Frontal cortex (tissue), 4 donors: ENCODE data around the gene DENND1C. TPM values are rescaled to one million over a fixed set of nuclear protein-coding genes. Genes with fewer than 3 reads are reported as not detected.
"Not testable (repeated sequence)": the region's sequence is repeated elsewhere in the genome, so short reads cannot be mapped to it uniquely, and the experiment has no call there.

ENCODE experiments used
- DNase-seq, 2 donors: peaks; one replicate each; pipeline ENCODE4 v3.0.0; 2012; ENCODE audit warnings: low spot score in 2 of 2
- FAIRE-seq: peaks from 2 replicates; lab custom pipeline; 2012; peaks lifted over from hg19 to GRCh38; lab: Jason Lieb, UNC
- total RNA-seq: library from RNA; depleted of rRNA; stranded (reverse); fragments of >200 nt; gene quantifications from one replicate; pipeline ENCODE4 v1.2.3, GENCODE V29; 2014
- donor health status: control.
- donor health status: control.
- donor health status: control.

DENND1C gene
- total RNA-seq, 1 donor from 2014 or later: not detected

DNA sequence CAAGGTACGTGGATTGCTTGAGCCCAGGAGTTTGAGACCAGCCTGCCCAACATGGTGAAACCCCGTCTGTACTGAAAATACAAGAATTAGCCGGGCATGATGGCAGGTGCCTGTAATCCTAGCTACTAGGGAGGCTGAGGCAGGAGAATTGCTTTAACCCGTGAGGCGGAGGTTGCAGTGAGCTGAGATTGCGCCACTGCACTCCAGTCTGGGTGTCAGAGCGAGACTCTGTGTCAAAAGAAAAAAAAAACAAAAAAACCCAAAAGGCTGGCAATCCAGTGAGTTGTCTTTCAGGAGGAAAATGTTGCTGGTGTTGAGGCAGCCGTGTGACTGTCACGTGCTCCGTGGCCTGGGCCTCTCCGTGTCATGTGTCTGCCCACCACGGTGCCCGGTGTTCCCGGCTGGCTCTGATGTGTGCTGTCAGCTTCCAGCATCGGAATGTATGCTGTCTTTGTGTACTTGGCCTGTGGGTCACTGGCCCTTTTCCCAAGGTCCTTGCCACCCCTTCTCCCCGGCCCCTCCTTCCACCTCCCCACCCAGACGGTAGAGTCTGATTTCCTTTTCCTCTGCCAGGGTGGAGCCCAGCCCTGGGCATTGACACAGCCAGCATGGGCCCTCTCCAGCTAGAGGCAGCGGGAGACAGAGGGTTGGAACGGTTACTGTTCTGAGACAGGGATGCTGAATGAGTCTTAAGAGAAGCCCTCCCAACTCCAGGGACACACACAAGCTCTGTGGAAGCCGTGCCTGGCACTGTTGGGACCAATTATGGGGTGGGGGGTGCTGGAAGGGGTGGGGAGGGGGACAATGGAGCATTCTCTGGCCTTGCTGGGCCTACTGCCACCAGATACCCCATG is 27.8 kb upstream of the DENND1C start:
- DNase-seq: peak in 1 of 2 donors; percentile 70
- no peak for FAIRE-seq

DNA sequence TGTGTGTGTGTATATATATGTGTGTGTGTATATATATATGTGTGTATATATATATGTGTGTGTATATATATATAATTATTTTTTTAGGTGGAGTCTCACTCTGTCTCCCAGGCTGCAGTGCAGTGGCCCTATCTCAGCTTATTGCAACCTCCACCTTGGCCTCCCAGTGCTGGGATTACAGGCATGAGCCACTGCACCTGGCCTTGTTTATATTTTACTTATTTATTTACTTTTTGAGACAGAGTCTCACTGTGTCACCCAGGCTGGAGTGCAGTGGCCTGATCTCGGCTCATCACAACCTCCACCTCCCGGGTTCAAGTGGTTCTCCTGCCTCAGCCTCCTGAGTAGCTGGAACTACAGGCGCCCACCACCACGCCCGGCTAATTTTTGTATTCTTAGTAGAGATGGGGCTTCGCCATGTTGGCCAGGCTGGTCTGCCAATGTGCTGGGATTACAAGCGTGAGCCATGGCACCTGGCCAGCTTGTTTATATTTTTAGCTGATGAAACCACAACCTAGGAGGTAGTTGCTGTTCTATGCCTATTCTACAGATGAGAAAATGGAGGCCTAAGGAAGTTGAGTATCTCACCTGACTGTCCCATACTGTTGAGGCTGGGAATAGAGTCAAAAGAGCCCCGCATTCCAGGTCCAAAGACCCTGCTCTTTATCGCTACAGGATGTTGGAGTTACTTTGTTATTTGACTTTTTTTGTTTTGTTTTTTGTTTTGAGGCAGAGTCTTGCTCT is 26.6 kb upstream of the DENND1C start:
- not testable (repeated sequence) for FAIRE-seq, DNase-seq

DNA sequence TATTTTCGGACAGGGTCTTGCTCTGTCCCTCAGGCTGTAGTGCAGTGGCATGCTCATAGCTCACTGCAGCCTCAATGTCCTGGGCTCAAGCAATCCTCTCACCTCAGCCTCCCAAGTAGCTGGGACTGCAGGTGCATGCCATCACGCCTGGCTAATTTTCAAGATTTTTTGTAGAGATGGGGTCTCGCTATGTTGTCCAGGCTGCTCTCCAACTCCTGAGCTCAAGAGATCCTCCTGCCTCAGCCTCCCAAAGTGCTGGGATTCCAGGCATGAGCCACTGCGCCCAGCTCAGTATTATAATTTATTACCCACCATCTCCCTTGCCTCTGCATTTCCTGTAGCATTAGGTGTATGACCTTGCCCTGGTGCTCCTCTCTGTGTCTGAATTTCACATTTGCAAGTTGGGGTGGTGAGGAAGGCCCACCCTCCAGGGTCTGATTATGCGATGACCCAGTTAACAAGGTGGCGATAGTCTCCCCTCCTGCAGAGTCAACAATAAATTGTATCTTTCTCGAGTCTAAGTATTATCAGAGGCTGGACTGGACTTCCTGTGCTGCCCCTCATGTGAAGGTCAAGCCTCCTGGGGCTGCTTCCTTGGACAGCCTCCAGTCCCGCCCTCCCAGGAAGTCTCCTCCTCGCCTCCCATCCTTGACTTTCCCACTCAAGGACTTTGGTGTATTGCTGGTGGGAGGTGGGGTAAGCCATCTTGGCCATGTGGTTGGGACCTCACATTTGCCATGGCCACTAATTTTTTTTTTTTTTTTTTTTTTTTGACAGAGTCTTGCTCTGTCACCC is 22.0 kb upstream of the DENND1C start:
- FAIRE-seq (no peak), DNase-seq (no peak)

DNA sequence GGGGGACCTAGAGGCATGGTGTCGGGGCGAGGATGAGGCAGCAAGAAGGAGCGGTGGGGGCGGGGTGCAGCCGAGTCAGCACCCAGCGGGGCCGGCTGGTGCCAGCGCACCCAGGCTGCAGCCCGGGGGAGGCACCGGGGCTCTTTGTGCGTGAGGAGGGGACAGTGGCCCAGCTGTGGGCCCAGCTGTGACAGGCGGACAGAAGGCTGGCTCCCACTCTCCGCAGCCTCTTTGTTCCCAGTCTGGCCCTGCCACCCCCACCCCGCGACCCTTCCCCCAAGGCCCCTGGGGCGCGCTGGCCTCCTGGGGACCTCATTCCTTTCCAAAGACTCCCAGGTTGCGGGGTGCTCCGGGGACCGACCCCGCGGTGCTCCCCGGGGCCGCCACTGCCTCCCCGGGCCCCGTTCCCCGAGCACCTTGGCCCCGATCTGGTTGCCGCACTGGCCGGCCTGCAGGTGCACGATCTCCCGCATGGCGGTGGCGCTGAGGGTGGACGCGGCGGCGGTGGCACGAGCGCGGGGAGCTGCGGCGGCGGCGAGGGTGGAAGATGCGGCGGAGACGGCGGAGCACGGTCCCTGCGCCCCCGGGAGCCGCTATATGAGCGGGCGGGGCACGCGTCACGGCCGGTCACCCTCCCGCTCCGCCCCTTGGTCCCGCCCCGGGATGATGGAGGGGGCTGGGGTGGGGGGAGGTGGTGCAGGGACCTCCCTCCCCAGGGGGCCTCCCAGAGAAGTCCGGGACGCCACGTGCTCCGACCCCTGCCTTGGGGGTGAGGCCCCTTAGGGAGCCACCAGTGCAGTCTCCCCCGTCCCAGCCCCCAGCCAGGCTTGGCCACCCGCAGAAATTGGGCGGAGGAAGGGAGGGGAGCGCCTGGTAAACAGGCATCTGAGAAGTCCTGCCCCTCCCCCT is 20.4 kb upstream of the DENND1C start, which contains the start of gene TUBB4A:
Gene TUBB4A (minus strand): TSS at position 570 of the 909 bp plus-strand sequence. CDS start 97 bp downstream, at position 473.
- DNase-seq: peak; percentile 89 to 95
- no peak for FAIRE-seq

DNA sequence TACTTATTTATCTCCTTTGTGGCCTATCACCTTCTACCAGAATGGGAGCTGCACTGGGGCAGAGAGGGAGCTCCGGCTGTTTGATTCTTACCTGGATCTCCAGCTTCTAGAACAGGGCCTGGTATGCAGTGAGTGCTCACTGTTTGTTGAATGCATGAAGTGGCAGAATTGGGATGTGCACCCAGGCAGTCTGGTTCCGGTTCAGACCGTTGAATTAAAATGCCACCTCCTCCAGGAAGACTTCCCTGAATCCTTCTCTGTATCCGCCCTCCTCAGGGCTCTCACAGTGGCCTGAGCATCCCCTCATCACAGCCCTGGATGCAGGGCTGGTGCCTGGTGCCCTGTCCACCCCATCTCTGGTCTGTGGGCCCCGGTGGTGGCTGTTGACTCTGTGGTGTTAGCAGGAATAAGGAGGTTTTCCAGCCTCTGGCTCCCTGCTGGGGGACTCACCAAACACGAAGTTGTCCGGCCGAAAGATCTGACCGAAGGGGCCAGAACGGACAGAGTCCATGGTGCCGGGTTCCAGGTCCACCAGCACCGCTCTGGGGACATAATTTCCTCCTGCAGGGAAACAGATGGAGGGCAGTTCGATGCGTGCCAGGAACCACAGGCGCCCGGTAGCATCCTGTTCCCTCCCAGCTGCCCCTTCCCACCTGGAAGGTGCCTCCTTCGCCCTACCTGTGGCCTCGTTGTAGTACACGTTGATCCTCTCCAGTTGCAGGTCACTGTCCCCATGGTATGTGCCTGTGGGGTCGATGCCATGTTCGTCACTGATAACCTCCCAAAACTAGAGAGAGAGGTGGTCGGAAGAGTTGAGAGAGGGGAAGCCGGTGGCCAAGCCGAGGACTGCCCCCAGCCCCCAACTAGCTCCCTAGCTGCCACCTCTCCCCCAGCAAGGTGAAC is 19.5 kb upstream of the DENND1C start:
- FAIRE-seq: no peak
- DNase-seq: no peak

DNA sequence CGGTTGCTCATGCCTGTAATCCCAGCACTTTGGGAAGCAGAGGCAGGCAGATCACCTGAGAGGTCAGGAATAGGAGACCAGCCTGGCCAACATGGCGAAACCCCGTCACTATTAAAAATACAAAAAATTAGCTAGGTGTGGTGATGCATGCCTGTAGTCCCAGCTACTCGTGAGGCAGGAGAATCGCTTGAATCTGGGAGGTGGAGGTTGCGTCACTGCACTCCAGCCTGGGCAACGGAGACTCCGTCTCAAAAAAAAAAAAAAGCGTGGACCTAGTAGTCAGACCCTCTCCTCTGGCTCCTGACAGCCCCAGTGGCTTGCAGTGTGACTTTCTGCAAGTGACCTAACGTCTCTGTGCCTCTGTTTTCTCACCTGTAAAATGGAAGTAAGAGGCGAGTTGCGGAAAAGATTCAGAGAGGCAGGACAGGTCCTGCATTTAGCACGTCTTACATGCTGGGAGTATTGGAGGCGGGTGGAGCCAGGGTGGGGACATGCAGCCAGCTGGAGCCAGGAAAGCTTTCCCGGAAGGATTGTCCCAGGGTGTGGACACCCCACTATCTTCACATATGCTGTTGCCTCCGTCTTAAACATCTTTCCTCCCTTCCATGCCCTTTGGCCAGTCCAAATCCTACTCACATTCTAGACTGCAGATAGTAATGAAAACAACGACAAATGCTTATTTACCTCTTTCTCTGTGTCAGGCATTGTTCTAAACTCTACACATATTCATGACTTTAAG is 17.6 kb upstream of the DENND1C start:
- no peak for DNase-seq
- no peak for FAIRE-seq

DNA sequence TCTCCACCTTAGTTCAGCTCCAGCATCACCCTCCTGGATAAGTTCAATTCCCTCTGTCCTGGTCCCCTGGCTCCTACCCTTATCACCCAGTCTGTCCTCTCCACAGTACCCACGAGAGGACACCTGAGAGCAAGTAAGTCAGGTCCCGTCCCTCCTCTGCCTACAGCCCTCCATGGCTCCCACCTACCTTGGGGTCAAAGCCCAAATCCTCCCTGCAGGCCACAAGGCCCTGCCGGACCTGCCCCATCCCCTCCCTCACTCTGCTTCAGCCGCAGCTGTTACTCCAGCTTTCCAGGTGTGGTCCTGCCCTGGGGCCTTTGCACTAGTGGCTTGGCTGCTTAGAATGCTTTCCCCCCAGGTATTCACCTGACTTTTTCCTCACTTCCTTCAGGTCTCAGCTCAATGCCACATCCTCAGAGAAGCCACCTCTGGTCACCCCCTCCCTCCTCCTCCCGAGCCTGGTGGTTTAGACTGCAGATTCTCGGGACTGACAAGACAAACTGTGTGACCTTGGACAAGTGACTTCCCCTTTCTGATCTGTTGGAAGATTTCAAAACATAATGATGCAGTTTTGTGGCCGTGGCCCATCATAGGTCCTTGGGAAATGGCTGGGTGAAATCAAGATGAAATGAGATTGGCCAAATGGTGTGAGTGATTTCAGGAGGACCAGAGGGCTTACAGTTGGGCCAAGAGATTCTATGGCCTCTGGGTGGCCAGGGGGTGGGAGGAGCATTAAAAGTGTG is 16.9 kb upstream of the DENND1C start:
- no peak for DNase-seq

DNA sequence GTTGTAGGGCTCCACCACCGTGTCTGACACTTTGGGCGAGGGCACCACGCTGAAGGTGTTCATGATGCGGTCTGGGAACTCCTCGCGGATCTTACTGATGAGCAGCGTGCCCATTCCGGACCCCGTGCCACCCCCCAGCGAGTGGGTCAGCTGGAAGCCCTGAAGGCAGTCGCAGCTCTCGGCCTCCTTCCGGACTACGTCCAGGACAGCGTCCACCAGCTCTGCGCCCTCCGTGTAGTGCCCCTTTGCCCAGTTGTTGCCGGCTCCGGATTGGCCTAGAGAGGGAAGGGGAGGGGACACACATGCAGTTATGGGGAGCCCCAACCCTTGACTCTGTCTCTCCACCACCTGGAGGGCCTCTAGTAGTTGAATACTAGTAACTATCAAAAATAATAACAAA is 14.4 kb upstream of the DENND1C start:
- FAIRE-seq: no peak
- DNase-seq: no peak

More for the DNA sequence above, 16.9 kb upstream of the DENND1C start:
- no peak for FAIRE-seq

DNA sequence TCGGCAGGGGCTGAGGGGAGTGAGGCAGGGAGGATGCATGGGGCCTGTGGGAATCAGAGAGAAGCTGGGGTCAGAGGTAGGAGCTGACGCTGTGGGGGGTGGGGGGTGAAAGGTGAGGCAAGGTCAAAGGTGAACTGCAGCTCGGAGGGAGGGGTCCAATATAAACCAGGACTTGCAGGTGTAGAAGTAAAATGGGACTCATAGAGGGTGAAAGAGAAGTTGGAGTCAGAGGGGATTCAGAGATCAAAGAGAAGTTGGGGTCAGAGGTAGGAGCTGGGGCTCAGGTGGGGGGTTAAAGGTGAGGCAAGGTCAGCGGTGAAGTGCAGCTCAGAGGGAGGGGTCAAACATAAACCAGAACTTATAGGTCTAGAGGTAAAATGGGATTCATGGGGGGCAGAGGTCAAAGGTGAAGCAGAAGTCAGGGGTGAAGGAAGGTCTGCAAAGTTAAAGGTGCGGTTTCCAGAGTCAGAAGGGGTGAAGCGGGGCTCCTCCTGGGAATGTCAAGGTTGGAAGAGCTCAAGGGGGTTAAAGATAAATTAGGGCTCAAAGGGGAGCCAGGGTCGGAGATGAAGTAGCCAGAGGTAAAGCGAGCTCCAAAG is 12.9 kb upstream of the DENND1C start:
- DNase-seq (no peak), FAIRE-seq (no peak)

DNA sequence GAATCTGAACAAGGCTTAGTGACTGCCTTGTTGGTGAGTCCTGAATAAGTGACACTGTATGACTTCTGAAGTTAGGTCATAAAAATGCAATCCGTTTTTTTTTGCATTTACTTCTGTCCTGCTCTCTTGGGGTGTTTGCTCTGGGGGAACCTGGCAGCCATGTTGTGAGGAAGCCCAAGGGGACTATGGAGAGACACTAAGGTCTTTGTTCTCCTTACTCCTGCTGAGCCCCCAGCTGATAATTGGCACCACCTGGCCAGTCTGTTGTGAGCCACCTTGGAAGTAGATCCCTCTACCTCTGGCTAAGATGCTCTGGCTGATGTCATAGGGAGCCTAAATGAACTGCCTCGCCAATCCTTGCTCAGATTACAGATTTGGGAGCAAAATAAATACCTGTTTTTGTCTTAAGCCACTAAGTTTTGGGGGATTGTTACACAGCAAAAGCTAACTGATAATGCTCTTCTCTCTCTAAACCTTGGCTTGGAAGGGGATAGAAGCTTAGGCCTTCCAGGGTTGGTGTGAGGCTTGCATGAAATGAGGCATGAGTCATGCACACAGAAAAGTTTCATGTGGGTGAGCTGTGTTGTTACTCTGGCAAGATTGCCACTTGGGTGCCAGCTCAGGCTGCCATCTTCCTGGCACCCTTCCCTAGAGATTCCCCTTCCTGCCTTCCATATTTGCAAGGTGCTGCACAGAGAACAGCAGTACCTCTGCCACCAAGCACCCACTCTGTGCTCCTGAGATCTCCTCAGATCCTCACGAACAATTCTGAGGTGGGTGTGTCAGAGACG is 10.4 kb upstream of the DENND1C start:
- DNase-seq (no peak), FAIRE-seq (no peak)

DNA sequence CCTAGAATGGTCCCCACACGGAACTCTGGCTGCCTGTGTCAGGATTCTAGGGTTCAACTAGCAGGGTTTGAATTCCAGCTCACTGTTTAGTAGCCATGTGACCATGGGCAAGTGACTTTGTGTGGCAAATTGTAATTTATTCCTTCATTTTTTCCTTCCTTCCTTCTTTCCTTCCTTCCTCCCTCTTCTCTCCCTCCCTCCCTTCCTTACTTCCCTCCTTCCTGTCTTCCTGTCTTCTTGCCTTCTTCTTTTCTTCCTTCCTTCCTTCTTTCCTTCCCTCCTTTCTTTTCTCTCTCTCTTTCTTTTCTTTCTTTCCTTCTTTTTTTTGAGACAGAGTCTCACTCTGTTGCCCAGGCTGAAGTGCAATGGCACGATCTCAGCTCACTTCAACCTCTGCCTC is 8.5 kb upstream of the DENND1C start:
- no peak for DNase-seq
- FAIRE-seq: no peak

DNA sequence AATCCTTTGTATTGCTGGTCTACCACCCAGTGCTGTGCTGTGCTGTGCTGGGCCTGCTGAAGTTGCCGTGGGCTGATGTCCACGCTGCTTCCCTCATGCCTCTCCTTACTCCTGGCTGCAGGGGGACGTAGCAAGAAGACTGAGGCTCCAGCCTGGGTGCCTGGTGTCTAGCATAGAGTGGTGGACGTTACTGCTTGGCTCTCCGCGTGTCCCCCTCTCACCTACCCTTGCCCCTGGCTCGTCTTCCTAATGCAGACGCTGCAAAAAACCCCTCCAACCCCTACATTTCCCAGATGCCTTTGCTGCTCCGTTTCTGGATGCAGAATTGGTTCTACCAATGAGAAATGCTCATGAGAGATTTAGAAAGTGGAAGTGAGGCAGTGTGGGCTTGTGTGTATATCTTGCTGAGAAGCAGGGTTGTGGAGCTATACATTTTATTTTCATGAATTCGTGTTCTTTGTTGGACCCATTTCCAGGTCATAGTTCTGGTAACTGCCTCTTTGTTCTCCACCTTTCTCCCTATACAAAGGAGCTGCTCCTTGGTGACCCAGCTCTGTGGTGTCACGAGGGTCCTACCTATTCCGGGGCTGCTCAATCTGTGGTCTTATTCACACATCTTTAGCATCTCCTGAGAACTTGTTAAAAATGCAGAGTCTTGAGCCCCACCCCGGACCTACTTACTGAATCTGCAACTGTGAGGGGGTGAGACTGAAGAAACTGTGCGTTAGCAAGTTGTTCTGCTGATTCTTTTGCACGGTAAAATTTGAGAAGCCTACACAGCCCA is 7.9 kb upstream of the DENND1C start:
- no peak for DNase-seq
- no peak for FAIRE-seq

DNA sequence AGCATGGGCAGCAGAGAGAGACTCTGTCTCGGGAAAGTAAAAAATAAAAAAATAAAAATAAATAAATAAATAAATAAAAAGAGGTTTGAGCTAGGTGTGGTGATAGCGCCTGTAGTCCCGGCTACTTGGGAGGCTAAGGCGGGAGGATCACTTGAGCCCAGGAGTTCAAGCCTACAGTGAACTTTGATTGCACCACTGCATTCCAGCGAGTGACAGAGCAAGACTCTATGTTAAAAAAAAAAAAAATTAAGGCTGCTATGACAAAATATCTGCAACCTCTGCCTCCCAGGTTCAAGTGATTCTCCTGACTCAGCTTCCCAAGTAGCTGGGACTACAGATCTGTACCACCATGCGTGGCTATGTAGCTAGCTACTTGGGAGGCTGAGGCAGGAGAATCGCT is 3.2 kb upstream of the DENND1C start:
- FAIRE-seq: no peak

DNA sequence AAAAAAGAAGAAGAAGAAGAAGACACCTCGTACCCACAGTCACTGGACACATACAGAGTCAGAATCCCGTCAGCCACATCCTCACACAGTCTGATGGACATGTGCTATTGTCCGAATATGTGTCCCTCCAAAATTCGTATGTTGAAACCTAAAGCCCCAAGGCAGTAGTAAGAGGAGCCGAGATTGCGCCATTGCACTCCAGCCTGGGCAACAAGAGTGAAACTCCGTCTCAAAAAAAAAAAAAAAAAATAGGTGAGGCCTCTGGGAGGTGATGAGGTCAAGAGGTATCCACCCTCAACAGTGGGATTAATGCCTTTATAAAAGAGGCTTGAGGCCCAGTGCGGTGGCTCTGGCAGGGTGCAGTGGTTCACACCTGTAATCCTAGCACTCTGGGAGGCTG is 2.6 kb upstream of the DENND1C start:
- FAIRE-seq (no peak), DNase-seq (no peak)

More for the DNA sequence above, 3.2 kb upstream of the DENND1C start:
- DNase-seq: no peak

DNA sequence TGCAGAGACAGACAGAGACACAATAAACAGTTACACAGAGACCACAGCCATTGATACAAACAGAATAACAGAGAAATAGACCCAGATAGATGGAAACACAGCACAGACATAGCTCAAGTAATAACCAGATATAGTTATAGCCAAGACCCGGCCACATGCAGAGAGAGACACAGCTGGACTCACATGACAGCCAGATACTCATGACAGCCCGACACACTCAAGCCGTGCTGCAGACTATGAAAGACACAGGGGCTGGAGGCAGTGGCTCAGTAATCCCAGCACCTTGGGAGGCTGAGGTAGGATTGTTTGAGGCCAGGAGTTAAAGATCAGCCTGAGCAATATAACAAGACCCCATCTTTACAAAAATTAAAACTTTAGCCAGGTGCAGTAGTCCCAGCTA is 1.6 kb upstream of the DENND1C start:
- DNase-seq (no peak), FAIRE-seq (no peak)
